Panc1 (cell line): ENCODE results near the gene ADRM1. TPM values are rescaled to one million over a fixed set of nuclear protein-coding genes. Genes with fewer than 3 reads are reported as not detected.

Experiments used
- ATAC-seq: fragments of 200-7000 bp; cut with Tn5 transposase; 2 replicates; pipeline ENCODE4 v1.9.1; 2020; ENCODE audit warnings: mild to moderate bottlenecking, moderate library complexity
- BruUV-seq: library from RNA; stranded (reverse); fragments of 400-500 nt; replicated peaks from 2 replicates; lab custom pipeline; 2021; lab: Mats Ljungman, UMichigan
- CTCF ChIA-PET: fragments of 300-600 bp; sonication (Branson Sonifier 250); formaldehyde crosslinking; loops from one replicate; lab custom pipeline; 2022; ENCODE audit warnings: antibody characterized with exemption; lab: Charles Lee
- POLR2A ChIA-PET: fragments of 300-600 bp; sonication (Branson Sonifier 250); formaldehyde crosslinking; loops from one replicate; lab custom pipeline; 2022; ENCODE audit warnings: antibody characterized with exemption; lab: Charles Lee
- DNase-seq: peaks from one replicate; pipeline ENCODE4 v3.0.0-alpha.2; 2010; ENCODE audit warnings: low read depth, low spot score
- H3K27ac ChIP-seq: 2 replicates; pipeline ENCODE4 v1.5.1; 2011; ENCODE audit warnings: mild to moderate bottlenecking, low read length, inconsistent platforms
- H3K27me3 ChIP-seq: fragments of 200-500 bp; sonication (Bioruptor generic); 2 replicates; pipeline ENCODE4 v1.6.0; 2014; ENCODE audit warnings: low read length, inconsistent platforms; ENCODE audit not compliant: control insufficient read depth, insufficient read depth
- H3K36me3 ChIP-seq: fragments of 200-500 bp; sonication (Bioruptor generic); 2 replicates; pipeline ENCODE4 v1.5.1; 2014; ENCODE audit warnings: inconsistent platforms, mild to moderate bottlenecking, low read length, moderate library complexity; ENCODE audit not compliant: control insufficient read depth, insufficient read depth
- H3K4me1 ChIP-seq: 2 replicates; pipeline ENCODE4 v1.5.1; 2011; ENCODE audit warnings: inconsistent platforms, mild to moderate bottlenecking, low read length, moderate library complexity; ENCODE audit not compliant: control insufficient read depth, insufficient read depth
- H3K4me3 ChIP-seq, 2 experiments: 2 replicates each; pipeline ENCODE4 v1.5.1; 2011 to 2012; ENCODE audit warnings: low read depth in 2 of 2, low read length in 2 of 2, mild to moderate bottlenecking in 2 of 2, inconsistent platforms in 1 of 2, moderate library complexity in 1 of 2
- H3K9me3 ChIP-seq: fragments of 200-500 bp; sonication (Bioruptor generic); 2 replicates; pipeline ENCODE4 v1.5.1; 2014; ENCODE audit warnings: low read depth, mild to moderate bottlenecking, inconsistent platforms, low read length, moderate library complexity; ENCODE audit not compliant: control insufficient read depth, insufficient read depth
- POLR2AphosphoS5 ChIP-seq: IDR thresholded peaks from 2 replicates; pipeline ENCODE4 v1.6.1; 2012; ENCODE audit warnings: mild to moderate bottlenecking, low read depth, low read length, moderate library complexity
- REST ChIP-seq, 2 experiments: IDR thresholded peaks; 2 replicates each; pipeline ENCODE4 v1.6.1; 2011 to 2012; ENCODE audit warnings: low read depth in 2 of 2, control low read depth in 1 of 2, low read length in 1 of 2, mild to moderate bottlenecking in 1 of 2, moderate library complexity in 1 of 2; ENCODE audit not compliant: insufficient read depth in 1 of 2
- SIN3A ChIP-seq: IDR thresholded peaks from 2 replicates; pipeline ENCODE4 v1.6.1; 2012; ENCODE audit warnings: low read depth, mild to moderate bottlenecking, low read length, moderate library complexity, borderline replicate concordance; ENCODE audit not compliant: insufficient read depth
- TCF7L2 ChIP-seq: IDR thresholded peaks from 2 replicates; pipeline ENCODE4 v1.6.1; 2011; ENCODE audit warnings: mild to moderate bottlenecking, low read depth, low read length, inconsistent platforms
- in situ Hi-C: cut with HindIII; loops from 2 replicates; pipeline ENCODE4 v1.10.0; 2016; ENCODE audit warnings: low sequenced_read_pairs, low pct_unique_long_range_greater_than_20kb
- intact Hi-C: fragments of 100-400 bp; cut with micrococcal nuclease; formaldehyde crosslinking; loops from one replicate; pipeline ENCODE4 v1.10.0; 2022; ENCODE audit not compliant: unreplicated experiment
- total RNA-seq: library from RNA; stranded (reverse); gene quantifications from one replicate; pipeline ENCODE4 v1.2.1, GENCODE V29; 2021; ENCODE audit not compliant: unreplicated experiment
- TF ChIP-seq, protein P1 (sequence below): fragments of 450-650 bp; IDR thresholded peaks from 2 replicates; pipeline ENCODE4 v1.5.1; 2017; ENCODE audit warnings: mild to moderate bottlenecking

ADRM1 gene
- total RNA-seq, 1 experiment from 2014 or later: 194 TPM

DNA sequence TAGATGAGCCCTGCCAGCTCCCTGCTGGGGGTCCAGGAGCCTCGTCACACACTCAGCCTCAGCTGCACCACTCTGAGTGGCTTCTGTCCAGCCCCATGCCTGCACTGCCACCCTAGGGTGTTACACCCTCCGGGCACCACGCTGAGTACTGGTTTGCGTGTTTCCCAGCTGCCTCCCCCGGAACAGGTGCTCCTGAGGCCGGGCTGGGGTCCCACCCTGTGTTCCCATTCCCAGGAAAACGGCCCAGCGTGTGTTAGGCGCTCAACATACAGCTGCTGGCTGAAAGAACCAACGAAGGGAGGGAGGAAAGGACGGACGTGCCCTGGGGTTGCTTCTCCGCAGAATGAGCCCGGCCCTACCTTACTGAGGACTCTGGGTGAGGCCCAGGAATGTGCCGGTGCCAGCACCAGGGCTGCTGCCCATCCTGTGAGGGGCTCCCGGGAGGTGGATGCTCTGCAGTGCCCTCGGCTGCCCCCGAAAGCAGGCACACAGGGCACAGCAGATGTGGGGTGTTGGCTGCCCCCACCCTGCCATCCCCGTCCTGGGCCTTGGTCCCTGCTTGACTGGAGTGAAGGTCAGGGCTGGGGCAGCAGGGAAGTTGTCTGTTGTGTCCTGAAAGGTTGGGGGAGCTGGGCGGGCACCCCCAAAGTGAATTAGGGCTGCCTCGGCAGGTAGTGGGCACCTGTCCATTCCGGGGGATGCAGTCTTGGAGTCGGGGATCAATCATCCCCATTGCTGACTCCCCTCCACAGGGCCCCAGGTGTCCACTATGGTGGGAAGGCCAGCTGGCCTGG is 48.0 kb downstream of the ADRM1 start:
- ATAC-seq (peak; percentile 7; the same call in 1 of the 2 replicates), DNase-seq (no peak)
- no peak overlapping the region for H3K4me3 ChIP-seq
- TF ChIP-seq REST (IDR thresholded peaks at IDR 0.05; ENCODE audit: insufficient read depth in 1 of 2, low read depth in 2 of 2, low read length in 1 of 2) (no peak), TCF7L2 (no peak), SIN3A (no peak), POLR2AphosphoS5 (no peak)
- TF ChIP-seq, protein P1, sequence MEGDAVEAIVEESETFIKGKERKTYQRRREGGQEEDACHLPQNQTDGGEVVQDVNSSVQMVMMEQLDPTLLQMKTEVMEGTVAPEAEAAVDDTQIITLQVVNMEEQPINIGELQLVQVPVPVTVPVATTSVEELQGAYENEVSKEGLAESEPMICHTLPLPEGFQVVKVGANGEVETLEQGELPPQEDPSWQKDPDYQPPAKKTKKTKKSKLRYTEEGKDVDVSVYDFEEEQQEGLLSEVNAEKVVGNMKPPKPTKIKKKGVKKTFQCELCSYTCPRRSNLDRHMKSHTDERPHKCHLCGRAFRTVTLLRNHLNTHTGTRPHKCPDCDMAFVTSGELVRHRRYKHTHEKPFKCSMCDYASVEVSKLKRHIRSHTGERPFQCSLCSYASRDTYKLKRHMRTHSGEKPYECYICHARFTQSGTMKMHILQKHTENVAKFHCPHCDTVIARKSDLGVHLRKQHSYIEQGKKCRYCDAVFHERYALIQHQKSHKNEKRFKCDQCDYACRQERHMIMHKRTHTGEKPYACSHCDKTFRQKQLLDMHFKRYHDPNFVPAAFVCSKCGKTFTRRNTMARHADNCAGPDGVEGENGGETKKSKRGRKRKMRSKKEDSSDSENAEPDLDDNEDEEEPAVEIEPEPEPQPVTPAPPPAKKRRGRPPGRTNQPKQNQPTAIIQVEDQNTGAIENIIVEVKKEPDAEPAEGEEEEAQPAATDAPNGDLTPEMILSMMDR: no peak
- in situ Hi-C loops (no loop called here), intact Hi-C loops (no loop called here)
- no peaks in the 10 kb centered on the region for H3K27me3 ChIP-seq
- CTCF ChIA-PET: interaction anchor here (1.6 kb wide), 1 partner anchor 18 kb away, joined by 4 read pairs; no protein-coding TSS in a partner anchor
- H3K36me3 ChIP-seq: peaks cover 9% of the 10 kb centered on the region
- peak overlapping the region; percentile 81 for H3K27ac ChIP-seq
- no TSS peak for BruUV-seq
- peaks cover 60% of the 10 kb centered on the region for H3K4me1 ChIP-seq
- POLR2A ChIA-PET: interaction anchor here (1.0 kb wide), 1 partner anchor 36 kb away, joined by 14 read pairs; the partner anchor contains the start of gene RPS21
- H3K9me3 ChIP-seq: no peaks in the 10 kb centered on the region; the same call in 1 of the 2 replicates

GRCh38 chr20:62351469-62352401 is 48.9 kb downstream of the ADRM1 start:
- ATAC-seq (no peak), DNase-seq (no peak)
- ChIA-PET CTCF (no interaction called here), POLR2A (no interaction called here)
- Histone ChIP-seq H3K4me3 (no peak overlapping the region), H3K4me1 (peaks cover 69% of the 10 kb centered on the region), H3K9me3 (no peaks in the 10 kb centered on the region; the same call in 1 of the 2 replicates), H3K27me3 (no peaks in the 10 kb centered on the region), H3K36me3 (peaks cover 9% of the 10 kb centered on the region), H3K27ac (peak overlapping the region; percentile 81)
- TF ChIP-seq, protein P1: no peak
- TF ChIP-seq REST (IDR thresholded peaks at IDR 0.05; ENCODE audit: insufficient read depth in 1 of 2, low read depth in 2 of 2, low read length in 1 of 2): no peak
- no peak for TF ChIP-seq POLR2AphosphoS5
- TF ChIP-seq SIN3A: no peak
- TF ChIP-seq TCF7L2: no peak
- intact Hi-C loops (no loop called here), in situ Hi-C loops (no loop called here)
- BruUV-seq: no TSS peak
